ENCODE data around the gene RNF133. TPM values are rescaled to one million over a fixed set of nuclear protein-coding genes. Genes with fewer than 3 reads are reported as not detected.

The RNF133 gene
- total RNA-seq, 4 donors from 2014 or later: 0.39 to 2.4 (median 1.7) TPM

- Histone ChIP-seq H3K4me3 (no peak overlapping the region), H3K4me1 (no peaks in the 10 kb centered on the region), H3K36me3 (no peaks in the 10 kb centered on the region), H3K27ac (no peak overlapping the region), H3K9me3 (no peaks in the 10 kb centered on the region), H3K27me3 (no peaks in the 10 kb centered on the region)
- no peak for TF ChIP-seq EP300 (IDR thresholded peaks at IDR 0.05)
- TF ChIP-seq POLR2A (IDR thresholded peaks at IDR 0.05): no peak
- no peak for TF ChIP-seq CTCF (IDR thresholded peaks at IDR 0.05)
- no peak for DNase-seq (ENCODE audit: low spot score in 2 of 2)
- WGBS, 2 donors: 75 to 77% methylated on average over 7 of the region's 7 CpGs
These were observed 23.3 kb downstream of the RNF133 start for GRCh38 chr7:122675621-122676020.

DNA sequence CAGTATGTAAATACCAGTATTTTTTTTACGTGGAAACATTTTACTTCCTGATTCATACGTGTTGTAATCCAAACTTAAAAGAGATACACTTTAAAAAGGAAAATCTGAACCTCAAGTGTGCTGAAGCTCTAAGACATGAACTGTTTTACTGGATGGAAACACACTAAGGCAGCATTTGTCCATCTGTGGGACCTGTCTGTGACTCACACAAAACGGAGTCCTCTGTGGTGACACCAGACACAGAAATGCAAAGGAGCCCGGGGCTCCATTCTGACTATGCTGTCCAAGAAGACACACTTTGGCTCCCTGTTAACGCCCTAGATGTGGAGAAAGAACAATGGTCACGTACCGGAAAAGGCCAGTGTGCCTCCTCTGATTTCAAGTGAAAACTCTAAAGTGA lies 23.9 kb downstream of the RNF133 start:
- H3K27ac ChIP-seq: peak overlapping the region in 2 of 4 donors; percentile 8 to 43
- no peaks in the 10 kb centered on the region for H3K9me3 ChIP-seq
- H3K27me3 ChIP-seq: no peaks in the 10 kb centered on the region
- H3K36me3 ChIP-seq: no peaks in the 10 kb centered on the region
- H3K4me1 ChIP-seq: no peaks in the 10 kb centered on the region
- no peak for TF ChIP-seq CTCF (IDR thresholded peaks at IDR 0.05)
- TF ChIP-seq POLR2A (IDR thresholded peaks at IDR 0.05): no peak
- no peak for TF ChIP-seq EP300 (IDR thresholded peaks at IDR 0.05)
- WGBS, 2 donors: 47 to 51% methylated on average over 7 of the region's 7 CpGs
- DNase-seq (ENCODE audit: low spot score in 2 of 2): no peak
- peak overlapping the region in 1 of 4 donors; percentile 1 for H3K4me3 ChIP-seq

DNA sequence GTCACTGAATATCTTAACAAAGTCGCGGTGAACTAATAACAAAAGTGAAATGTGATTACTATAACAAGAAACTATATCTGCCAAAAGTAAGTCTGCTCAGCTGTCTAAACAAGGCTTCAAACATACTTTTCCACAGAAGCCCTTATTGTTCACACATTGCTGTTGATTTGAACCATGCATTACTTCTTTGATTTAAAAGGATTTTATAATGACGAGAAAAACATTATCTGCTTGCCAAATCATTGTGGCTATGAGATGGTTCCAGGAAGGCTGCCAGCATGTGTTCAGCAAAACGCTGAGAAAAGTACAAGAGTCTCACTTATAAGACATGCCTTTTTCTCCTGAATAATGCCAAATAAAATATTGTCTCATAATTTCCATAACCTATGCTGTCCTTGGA lies 24.4 kb downstream of the RNF133 start:
- Histone ChIP-seq H3K9me3 (no peaks in the 10 kb centered on the region), H3K4me3 (peak overlapping the region in 1 of 4 donors; percentile 1), H3K4me1 (no peaks in the 10 kb centered on the region), H3K27ac (peak overlapping the region in 2 of 4 donors; percentile 8 to 43), H3K36me3 (no peaks in the 10 kb centered on the region), H3K27me3 (no peaks in the 10 kb centered on the region)
- 6 to 17% methylated on average over 4 of the region's 4 CpGs for WGBS, 2 donors
- peak in 1 of 2 donors; percentile 41 for DNase-seq (ENCODE audit: low spot score in 2 of 2)
- TF ChIP-seq POLR2A (IDR thresholded peaks at IDR 0.05): no peak
- TF ChIP-seq EP300 (IDR thresholded peaks at IDR 0.05): no peak
- TF ChIP-seq CTCF (IDR thresholded peaks at IDR 0.05): no peak

DNA sequence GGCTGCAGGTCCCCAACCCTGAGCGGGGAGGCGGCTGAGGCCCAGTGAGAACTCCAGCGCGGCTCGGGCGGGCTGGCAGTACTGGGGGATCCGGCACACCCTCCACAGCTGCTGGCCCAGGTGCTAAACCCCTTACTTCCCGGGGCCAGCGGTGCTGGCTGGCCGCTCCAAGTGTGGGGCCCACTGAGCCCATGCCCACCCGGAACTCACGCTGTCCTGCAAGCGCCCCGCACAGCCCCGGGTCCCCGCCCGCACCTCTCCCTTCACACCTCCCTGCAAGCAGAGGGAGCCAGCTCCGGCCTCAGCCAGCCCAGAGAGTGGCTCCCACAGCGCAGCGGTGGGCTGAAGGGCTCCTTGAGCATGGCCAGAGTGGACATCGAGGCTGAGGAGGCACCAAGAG lies 25.0 kb downstream of the RNF133 start:
- DNase-seq (ENCODE audit: low spot score in 2 of 2): no peak
- Histone ChIP-seq H3K27me3 (no peaks in the 10 kb centered on the region), H3K9me3 (no peaks in the 10 kb centered on the region), H3K4me3 (no peak overlapping the region), H3K4me1 (no peaks in the 10 kb centered on the region), H3K36me3 (no peaks in the 10 kb centered on the region), H3K27ac (peak overlapping the region in 1 of 4 donors; percentile 43)
- 79 to 94% methylated on average over 6 to 18 of the region's 21 CpGs for WGBS, 2 donors
- TF ChIP-seq EP300 (IDR thresholded peaks at IDR 0.05): no peak
- no peak for TF ChIP-seq POLR2A (IDR thresholded peaks at IDR 0.05)
- no peak for TF ChIP-seq CTCF (IDR thresholded peaks at IDR 0.05)

- Histone ChIP-seq H3K36me3 (no peaks in the 10 kb centered on the region), H3K9me3 (no peaks in the 10 kb centered on the region), H3K4me3 (no peak overlapping the region), H3K27me3 (no peaks in the 10 kb centered on the region), H3K27ac (no peak overlapping the region), H3K4me1 (no peaks in the 10 kb centered on the region)
- no peak for DNase-seq (ENCODE audit: low spot score in 2 of 2)
- WGBS, 2 donors: 95 to 98% methylated on average over 8 of the region's 8 CpGs
- TF ChIP-seq POLR2A (IDR thresholded peaks at IDR 0.05) (no peak), EP300 (IDR thresholded peaks at IDR 0.05) (no peak), CTCF (IDR thresholded peaks at IDR 0.05) (no peak)
These were observed 26.4 kb downstream of the RNF133 start for GRCh38 chr7:122672536-122672935.

All from tibial nerve (tissue), 4 donors.